Suppressor macrophage (primary cell): ENCODE data around the gene SLC6A3.

Experiments
- DNase-seq, 4 experiments: peaks; one replicate each; pipeline ENCODE4 v3.0.0-alpha.2; 2020 to 2022

SLC6A3 gene

DNA sequence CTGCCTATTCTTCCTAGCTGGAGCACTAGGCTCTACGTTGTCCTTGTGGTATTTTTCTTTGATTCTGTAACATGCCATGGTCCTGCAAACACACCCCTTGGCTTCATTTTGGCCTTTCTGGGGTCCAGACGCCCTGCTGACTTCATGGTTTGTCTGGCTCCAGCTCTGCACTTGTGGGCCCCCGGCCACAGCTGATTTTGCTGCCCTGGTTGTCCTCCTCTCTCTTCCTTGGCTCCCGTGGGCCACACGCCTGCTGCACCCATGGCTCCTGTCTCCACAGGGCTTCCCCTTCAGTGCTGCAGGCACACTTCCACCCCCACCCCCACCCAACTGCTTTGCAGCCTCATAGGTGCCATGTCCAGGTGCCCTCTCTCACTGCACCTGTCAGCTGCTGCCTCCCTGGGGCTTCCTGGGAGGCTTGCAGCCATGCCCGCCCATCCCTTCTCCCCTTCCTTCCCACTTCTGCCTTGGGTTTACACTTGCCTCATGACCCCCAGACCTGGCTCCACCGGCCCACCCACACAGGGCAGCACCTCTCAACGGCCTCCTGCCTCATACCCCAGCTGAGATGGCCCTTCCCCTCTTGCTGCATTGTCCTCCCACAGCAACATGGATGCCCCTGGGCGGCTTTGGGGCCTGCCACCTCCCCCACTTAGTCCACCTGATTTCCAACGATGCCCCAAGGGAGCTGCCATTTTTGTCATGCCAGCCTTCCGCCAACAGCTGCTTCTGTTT lies 25.6 kb downstream of the SLC6A3 start:
- DNase-seq = no peak

DNA sequence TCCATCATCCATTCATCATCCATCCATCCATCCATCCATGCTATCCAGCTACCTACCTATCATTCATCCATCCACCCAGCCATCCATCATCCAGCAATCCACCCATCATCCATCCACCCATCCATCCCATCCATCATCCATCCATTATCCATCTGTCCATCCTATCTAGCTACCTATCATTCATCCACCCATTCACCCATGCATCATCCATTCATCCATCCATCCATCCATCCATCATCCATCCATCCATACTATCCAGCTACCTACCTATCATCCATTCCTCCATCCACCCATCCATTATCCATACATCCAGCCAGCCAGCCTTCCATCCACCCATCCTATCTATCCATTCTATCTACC lies 26.3 kb downstream of the SLC6A3 start:
- no peak for DNase-seq

DNA sequence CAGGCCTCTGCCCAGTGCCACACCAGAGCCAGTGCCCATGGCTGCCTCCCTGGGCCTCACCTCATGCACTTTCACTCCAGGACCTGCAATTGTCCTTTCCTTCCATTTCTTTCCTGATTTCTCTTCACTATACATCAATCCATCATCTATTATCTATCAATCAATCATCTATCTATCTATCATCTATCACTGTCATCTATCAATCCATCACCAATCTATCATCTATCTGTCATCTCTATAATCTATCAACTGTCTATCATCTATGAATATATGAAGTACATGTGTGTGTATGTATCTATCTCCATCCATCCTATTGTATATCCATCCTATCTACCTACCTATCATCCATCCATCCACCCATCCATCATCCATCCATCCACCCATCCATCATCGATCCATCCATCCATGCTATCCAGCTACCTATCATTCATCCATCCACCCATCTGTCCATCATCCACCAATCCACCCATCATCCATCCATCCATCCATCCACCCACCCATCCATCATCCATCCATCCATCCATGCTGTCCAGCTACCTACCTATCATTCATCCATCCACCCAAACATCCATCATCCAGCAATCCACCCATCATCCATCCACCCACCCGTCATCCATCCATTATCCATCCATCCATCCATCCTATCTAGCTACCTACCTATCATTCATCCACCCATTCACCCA lies 26.9 kb downstream of the SLC6A3 start:
- no peak for DNase-seq

DNA sequence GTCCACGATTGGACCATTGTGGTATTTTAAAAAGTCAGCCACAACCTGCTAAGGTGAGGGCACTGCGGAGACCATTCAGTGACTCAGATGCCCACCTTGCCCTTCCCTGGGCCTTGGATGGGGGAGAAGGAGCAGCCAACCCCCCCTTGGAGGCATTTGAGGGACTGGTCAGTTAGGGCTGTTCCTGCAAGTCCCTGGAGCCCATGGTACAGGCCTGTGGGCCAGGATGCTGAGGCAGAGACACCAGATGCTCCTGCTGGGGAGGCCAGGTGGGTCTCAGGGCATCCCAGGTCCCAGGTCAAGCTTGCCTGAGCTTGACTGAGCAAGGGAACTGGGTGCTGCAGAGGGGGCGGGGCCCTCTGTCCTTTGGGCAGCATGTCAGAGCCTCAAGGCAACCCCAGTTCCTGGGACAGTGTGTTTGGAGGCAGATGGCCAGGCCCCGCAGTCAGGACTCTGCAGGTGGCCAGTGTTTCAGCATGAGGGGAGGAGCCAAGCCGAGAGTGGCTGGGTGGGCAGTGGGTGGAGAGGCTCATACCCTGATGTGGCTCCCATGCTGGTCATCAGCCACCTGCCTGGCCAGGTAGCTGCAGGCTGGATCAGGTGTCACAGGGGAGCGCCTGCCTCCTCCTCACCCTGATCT lies 27.5 kb downstream of the SLC6A3 start:
- no peak for DNase-seq

DNA sequence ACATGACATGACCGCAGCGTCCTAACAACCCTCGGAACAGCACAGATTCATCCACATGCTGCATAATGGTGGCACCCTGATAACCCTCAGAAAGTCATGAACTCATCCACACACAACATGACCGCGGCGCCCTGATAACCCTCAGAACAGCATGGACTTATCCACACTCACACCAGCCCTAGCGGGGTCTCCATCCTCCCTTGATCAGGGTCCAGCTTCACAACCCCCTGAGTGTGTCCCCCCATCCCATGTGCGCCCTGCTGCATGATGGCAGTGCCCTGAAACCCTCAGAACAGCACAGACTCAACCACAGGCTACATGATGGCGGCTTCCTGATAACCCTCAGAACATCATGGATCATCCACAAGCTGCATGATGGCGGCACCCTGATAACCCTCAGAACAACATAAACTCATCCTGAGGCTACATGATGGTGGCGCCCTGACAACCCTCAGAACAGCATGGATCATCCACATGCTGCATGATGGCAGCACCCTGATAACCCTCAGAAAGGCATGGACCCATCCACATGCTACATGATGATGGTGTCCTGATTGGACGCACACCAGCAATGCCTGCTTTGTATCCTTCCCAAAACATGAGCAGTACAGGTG lies 28.3 kb downstream of the SLC6A3 start:
- DNase-seq = no peak

DNA sequence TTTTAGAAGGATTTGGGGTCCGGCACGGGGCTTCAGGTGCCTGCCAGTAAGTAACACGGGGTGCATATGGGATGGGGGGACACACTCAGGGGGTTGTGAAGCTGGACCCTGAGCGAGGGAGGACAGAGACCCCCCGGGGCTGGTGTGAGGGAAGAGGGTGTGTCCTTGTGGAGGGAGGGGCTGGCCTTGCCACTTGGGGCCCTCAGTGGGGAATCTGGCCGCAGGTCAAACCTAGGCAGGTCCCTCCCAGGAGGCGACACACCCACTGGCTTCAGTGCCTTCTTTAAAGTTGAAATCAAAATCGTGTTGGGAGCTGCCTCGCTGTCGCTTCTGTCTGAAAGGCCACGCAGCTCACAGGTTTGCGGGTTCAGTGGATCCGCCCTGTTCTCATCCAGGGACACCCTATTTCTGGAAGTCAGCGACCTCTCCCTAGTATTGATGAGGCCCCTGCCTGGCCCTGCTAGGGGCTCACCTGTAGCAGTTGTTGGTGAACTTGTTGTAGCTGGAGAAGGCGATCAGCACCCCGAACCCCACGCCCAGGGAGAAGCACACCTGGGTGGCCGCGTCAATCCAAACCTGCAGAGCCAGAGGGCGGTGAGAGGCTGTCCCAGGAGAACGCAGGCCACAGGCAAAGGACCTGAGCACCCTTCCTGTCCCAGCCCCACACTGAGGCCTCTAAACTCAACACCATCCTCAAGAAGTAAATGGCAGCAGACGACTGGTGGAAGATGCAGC lies 29.4 kb downstream of the SLC6A3 start:
- no peak for DNase-seq

DNA sequence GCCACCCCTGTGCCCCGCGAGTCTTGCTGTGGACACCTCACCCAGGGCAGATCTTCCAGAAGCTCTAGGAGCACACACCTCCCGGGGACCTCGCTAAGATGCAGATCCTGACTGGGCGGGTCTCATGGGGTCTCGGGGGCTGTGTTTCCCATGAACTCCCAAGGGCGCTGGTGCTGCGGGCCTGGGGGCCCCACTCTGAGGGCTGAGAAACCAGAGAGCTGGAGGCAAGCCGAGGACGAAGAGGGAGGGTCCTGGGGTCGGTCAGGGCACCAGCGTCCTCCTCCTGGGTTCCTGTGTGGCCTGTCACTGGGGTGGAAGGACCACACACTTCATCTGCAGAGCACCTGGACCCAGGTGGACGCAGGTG lies 30.2 kb downstream of the SLC6A3 start:
- DNase-seq = no peak

DNA sequence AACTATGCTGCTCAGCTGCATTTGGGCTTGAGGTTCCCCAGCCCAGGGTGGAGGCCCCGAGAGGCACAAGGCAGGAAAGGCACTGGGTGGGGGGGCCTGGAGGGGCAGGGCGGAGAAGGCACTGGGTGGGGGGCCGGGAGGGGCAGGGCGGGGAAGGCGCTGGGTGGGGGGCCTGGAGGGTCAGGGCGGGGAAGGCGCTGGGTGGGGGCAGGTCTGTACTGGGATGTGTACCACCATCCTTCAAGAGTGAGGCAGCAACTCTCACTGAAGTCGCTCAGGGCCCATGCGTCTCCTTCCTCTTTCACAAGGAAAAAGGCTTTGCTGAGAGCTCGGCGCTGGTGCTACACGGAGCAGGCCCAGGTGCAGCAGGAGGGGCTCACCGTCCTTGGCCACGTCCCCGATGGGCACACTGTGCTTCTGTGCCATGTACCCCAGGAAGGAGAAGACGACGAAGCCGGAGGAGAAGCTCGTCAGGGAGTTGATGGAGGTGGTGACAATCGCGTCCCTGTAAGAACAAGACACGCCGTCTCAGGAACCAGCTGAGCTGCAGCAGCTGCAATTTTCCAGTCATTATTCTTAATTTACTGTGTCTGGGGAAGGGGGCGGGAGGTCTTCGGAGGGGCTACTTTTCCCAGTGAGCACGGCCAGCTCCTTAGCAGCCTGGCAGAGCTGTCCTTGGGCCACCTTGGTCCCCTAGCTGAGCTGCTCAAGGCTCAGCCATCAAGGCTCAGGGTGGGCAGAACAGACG lies 30.8 kb downstream of the SLC6A3 start:
- DNase-seq = peak in 2 of 4 experiments; percentile 16 to 20

DNA sequence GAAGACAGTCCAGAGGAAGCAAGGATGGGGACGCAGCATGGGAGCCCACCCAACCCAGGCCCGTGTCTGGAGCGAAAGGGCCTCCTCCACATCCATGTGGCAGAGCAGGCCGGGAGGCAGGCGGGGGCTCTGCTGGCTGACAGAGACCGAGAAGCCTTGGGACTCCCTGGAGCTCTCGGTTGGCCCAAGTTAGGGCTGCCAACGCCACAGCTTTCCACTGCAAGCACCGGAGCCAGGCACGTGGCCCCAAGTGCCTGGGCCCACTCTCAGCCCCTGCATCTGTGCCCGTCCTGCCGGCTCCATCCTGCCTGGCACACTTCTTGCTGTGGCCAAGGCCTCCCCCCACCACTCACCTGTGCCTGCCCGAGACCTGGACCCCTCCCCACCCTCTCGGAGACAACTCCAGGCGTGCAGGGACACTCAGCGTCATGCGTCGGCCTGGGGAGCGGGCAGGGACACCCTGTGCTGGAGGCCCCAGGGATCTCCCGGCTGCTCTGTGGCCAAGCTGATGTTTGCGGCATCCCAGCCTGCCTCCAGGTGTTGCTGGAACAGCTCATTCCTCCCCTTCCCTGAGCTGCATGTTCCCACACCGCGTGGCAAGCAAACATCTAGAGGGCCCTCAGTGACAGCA lies 31.5 kb downstream of the SLC6A3 start:
- DNase-seq = no peak

DNA sequence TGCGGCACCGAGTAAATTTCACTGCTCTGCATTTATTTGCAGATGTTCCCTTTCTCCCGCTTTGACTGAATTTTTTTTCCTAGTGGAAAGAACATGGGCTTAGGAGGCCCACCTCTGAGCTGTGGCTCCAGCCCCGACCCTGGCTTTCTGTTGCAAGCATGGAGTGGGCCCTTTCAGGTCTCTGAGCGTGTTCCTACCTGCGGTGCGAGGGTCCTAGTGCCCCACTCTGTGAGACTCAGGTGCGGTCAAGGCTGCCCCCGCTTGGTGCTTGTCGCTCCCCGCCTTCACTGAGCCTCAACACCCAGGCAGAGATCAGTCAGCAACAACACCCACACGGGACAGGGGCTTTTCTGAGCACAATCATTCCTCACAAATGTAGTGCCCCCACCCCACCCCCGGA lies 32.0 kb downstream of the SLC6A3 start:
- no peak for DNase-seq

DNA sequence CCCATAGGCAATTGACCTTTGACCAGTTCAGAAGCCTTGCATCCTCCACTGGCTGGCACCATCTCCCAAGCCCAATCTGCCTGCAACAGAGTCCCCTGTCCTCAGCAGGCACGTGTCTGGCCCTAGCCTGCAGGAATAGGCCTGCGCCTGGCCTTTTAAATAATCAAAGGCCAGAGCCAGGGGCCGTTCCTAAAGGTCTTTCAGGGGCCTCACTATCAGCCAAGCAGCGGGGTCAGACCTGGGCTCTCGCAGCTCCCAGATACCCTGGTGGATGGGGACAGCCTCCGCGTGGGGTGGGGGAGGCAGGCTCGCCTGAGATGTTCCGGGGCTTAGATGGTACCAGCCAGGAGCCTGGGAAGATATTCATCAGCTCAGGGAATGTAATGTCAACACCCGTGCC lies 32.6 kb downstream of the SLC6A3 start:
- no peak for DNase-seq

DNA sequence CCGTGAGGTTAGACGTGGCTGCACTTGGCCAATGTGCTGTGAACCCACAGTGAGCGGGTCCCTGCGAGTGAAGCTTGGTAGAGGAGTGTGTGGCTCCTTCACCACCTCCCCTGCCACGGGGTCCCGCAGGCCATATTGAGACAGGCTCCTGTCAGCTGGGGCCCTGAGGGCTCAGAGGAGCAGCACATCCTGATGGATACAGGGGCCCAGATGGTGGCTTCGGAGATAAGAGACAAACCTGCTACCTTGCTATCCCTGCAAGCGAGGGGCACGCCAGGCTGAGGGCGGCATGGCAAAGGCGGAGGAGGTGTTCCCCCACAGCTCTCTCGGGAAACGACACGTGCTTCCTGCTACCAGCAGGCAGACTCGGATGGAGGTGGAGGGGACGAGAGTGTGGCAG lies 33.1 kb downstream of the SLC6A3 start:
- no peak for DNase-seq

DNA sequence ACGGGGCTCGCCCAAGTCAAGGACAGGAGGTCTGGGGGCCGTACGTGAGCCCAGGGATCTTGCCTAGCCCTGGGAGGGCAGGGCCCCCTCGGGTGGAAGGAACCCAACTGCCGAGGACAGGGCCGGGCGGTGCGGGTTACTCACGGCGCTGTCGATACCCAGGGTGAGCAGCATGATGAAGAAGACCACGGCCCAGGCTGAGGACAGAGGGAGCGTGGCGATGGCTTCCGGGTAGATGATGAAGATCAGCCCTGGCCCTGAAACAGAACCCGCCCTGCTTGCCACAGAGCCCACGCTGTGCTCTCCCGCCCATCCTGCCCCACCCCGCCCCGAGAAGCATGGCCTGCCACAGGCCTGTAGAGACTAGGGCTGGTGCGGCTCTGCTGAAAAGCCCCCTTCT lies 34.1 kb downstream of the SLC6A3 start:
- no peak for DNase-seq

DNA sequence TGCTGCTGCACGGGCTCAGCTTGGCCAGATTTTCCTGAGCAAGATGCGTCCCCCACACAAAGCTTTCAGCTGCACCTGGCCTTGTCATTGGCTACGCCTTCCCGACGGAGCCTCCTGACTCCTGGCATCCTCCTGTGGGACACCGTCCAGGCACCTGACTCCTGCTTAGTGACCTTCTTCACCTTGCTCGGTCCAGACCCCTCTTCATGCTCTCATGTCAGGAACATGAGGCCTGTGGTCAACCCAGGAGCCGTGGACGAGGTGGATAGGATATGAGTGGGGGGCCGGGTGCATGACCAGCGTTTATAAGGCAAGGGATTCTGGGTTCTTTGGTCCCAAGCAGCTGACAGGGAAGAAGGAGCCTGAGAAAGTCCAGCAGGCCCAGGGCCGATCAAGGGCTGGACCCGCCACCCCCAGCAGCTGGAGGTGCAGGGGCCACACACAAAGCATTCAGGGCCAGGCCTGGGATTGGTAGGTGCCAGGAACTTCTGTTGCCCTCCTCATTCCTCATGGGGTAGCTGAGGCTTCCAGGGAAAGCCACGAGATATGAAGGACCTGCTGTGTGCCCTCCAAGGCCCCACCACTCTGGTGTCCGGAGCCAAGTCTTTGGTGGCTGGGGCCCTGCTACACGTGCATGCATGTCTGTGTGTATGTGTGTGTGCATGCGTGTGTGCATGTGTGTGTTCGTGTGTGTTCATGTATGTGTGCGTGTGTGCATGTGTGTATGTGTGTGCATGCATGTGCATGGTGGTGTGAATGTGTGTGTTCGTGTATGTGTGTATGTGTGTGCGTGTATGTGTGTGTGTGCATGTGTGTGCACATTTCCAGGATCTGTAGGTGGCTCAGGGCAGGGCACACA lies 34.9 kb downstream of the SLC6A3 start:
- DNase-seq = no peak

DNA sequence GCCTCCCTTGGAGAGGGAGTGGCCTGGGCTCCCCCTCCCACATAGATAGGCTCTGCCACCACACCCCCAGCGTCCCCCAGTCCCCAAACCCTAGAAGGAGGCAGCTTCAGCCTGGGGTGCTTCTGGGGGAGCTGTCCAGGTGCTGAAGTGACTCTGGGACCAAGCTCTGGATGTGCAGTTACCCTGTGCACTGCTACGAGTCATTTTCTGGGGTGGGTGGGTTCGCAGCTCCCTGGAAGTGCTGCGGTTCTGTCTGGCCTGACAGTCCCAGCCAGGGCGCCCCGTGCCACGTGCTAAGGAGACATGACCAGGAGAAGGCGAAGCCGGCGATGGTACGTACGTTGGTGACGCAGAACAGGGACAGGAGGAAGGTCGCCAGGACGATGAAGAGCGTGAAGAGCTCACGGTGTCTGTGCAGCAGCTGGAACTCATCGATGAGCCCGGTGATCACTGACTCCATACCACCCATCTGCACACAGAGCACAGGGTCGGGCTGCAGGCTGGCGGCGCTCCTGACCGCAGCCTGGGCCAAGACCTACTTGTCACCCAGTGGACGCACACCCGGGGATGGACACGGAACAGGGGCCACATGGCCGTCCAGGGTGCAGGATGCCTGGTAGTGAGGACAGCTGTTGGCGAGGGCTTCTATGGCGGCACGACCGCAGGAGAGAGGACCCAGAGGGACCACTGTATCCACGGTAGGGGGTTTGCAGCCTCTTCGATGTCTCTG lies 35.7 kb downstream of the SLC6A3 start:
- peak; percentile 23 to 63 (median 40) for DNase-seq

DNA sequence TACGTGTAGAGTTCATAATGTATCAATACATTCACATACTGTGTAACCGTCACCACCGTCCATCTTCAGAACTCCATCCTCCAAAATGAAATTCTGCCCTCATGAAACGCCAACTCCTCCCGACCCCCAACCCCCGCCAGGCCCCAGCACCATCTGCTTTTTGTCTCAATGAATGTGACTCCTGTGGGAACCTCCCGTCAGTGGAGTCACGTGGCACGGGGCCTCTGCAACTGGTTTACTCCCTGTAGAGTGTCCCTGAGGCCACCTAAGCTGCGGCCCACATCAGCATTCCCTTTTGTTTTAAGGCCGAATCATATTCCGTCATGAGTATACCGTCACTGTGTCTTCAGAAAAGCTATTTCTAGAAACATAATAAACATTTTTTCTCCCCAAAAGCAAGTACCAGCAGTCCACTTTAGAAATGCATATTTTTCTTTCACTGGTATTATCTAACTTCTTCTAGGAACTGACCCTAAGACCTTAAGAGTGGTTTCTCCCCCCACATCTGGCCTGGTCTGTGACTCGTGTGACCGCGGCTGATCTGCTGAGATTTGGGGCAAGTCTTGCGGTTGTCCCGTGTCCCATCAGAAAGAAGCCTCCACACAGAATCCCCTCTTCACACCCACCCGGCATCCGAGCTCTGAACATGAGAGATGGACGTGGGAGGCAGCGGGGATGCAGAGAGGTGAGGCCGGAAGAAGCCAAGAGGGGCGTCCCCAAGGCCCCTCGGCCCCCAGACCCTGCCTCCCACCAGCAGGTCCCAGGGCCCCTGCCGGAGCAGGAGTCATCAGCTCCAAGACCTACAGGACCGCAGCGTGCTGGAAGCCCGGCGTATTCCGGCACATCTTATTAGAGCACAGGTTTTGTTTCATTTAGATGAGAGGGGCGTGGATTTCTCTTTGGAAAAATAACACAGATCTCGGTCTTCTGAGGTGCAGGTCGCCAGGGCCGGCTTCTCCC lies 38.3 kb downstream of the SLC6A3 start:
- no peak for DNase-seq

DNA sequence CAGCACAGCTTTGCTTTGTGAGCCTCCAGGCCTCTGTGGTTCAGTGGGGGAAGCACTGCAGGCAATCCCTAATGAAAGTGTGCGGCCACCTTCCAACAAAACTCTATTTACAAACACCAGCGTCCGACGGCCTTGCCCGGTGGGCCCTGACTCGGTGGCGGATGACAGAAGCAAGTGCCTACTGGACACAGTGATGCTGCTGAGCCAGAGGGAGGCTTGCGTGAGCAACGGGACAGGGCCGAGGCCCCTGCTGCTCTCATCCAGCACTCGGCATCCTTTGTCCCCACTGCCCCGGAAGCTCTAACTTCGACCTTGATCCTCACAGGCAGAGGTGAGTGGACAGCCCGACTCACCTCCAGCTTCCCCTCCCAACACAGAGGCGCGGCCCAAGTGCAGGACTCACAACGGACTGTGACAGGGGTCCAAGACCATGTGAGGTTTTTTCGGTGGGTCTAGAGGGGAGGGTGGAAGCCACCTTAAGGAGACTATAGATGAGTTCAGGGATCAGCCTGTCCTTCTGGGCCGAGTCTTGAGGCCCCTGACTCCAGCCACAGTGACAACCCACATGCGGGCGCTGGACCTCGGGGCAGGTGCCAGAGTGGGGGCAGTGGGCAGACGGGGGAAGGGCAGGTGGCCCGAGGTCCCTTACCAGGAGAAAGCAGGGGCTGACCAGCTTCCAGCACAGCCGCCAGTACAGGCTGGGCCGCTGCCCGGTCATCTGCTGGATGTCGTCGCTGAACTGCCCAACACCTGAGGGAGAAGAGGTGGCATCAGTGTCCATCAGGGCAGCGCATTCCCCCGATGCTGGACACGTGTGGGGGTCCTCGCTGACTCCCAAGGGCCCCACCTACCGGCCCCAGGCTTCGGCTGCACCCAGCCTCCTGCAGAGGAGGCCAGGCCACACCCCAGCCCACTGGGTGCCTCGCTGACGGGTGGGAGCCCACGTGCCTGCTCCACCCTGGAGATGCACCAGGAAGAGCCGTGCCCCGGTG lies 39.4 kb downstream of the SLC6A3 start:
- DNase-seq = no peak

DNA sequence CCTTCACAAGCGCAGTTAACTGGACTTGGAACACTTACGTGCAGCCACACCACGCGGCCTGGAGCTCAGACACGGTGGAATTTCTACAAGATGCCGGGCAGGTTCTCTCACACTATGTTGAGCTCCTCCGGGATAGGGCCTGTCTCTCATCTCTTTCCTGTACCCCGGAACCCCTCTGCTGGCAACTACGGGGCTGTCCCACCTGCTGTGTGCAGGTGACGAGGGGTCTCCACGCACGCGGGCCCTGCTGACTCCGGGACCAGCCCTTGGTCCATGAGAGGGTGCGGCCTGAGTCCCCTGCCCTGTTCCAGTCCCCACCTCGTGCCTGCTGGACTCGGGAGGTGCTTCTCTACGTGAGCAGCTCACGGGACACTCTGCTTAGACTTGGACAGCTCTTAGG lies 40.1 kb downstream of the SLC6A3 start:
- DNase-seq = no peak
